ENCODE data around the gene KLHL29.

DNA sequence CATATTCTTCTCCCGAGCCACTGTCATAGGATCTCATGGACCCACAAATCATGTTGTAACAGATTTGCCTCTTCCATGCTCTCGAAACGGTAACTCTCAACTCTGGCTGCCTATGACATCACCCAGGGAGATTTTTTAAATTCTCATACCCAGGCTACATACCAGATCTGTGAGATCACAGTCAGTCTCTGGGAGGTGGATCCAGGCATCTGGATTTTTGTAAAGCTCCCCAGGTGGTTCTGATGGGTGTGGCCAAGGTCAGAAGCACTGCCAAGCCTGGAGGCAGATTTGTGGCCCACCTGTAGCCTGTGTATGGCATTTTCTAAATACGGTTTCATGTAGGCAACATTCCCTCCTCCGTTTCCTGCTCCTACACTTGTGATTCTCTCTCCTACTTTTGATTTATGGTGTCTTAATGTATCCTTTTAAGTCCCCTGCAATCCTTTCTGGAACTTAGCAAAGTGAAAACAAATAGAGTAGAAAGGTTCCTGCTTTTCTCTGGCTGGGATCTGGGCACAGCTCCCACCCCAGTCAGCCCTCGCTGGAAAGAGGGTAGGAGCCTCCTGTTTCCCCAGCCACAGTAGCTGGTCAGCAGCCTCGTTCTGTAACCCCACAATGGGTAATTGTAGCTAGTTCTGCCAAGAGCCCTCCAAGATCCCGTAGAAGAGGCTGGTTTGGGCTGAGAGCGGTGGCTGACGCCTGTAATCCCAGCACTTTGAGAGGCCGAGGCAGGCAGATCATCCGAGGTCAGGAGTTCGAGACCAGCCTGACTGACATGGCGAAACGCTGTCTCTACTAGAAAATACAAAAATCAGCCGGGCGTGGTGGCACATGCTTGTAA lies 96.2 kb downstream of the KLHL29 start:
- TF ChIP-seq POLR2A (IDR thresholded peaks at IDR 0.05; ENCODE audit: low read depth, low read length) (no peak), POLR2AphosphoS5 (IDR thresholded peaks at IDR 0.05; ENCODE audit: low read depth, low read length) (no peak)
